B cell (primary cell): ENCODE measurements around the gene TMPRSS7.

Source experiments
- EZH2 ChIP-seq: IDR thresholded peaks from 2 replicates; pipeline ENCODE4 v1.6.1; 2012; ENCODE audit warnings: borderline replicate concordance, low read depth, mild to moderate bottlenecking, moderate library complexity, low read length; ENCODE audit not compliant: insufficient read depth, poor library complexity, severe bottlenecking
- TF ChIP-seq, protein P1 (sequence below): fragments of 200-600 bp; IDR thresholded peaks from one replicate; pipeline ENCODE4 v1.8.0; 2022; ENCODE audit warnings: antibody characterized with exemption, mild to moderate bottlenecking

GRCh38 chr3:112034436-112034835, at the start of gene TMPRSS7:
- TF ChIP-seq, protein P1, sequence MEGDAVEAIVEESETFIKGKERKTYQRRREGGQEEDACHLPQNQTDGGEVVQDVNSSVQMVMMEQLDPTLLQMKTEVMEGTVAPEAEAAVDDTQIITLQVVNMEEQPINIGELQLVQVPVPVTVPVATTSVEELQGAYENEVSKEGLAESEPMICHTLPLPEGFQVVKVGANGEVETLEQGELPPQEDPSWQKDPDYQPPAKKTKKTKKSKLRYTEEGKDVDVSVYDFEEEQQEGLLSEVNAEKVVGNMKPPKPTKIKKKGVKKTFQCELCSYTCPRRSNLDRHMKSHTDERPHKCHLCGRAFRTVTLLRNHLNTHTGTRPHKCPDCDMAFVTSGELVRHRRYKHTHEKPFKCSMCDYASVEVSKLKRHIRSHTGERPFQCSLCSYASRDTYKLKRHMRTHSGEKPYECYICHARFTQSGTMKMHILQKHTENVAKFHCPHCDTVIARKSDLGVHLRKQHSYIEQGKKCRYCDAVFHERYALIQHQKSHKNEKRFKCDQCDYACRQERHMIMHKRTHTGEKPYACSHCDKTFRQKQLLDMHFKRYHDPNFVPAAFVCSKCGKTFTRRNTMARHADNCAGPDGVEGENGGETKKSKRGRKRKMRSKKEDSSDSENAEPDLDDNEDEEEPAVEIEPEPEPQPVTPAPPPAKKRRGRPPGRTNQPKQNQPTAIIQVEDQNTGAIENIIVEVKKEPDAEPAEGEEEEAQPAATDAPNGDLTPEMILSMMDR = no peak
- no peak for TF ChIP-seq EZH2
